Measurements from ENCODE around the gene MYMX. TPM values are rescaled to one million over a fixed set of nuclear protein-coding genes. Genes with fewer than 3 reads are reported as not detected.
"Not testable (repeated sequence)": the region's sequence is repeated elsewhere in the genome, so short reads cannot be mapped to it uniquely, and the experiment has no call there.

MYMX gene
- total and polyA plus RNA-seq, 4 donors = 0.14 TPM; not detected in 3

DNA sequence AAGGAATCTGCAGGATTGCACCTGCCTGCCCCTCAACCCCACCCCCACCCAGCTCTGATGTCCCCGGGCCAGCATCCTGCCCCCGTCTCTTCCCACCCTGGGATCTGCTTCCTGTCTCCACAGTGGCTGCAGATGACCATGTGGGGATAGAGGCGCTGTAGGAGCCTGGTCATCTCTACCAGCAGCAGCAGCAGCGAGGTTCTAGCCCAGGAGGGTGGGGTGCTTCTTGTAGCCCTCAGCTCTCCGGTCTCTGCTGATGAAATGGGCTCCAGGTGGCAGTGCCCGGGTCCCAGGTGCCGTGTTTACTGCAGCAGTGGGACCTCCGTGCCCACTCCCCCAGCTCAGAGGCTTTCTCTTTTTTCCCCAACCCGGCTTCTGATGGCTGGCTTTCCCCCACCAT is 32.9 kb upstream of the MYMX start:
- Histone ChIP-seq H3K4me1 (ENCODE audit: control insufficient read depth in 4 of 4, insufficient read depth in 4 of 4, low read length in 3 of 4) (peaks cover 0 to 6% (median 0%) of the 10 kb centered on the region in 4 donors), H3K9ac (ENCODE audit: low read depth in 1 of 2, low read length in 2 of 2) (no peak overlapping the region), H3K27me3 (ENCODE audit: control insufficient read depth in 4 of 4, insufficient read depth in 4 of 4, low read length in 3 of 4) (no peaks in the 10 kb centered on the region), H3K4me3 (ENCODE audit: low read depth in 1 of 3, low read length in 3 of 3) (no peak overlapping the region), H3K9me3 (ENCODE audit: control insufficient read depth in 4 of 4, low read length in 3 of 4) (no peaks in the 10 kb centered on the region), H3K27ac (ENCODE audit: low read depth in 1 of 2, low read length in 2 of 2) (no peak overlapping the region), H3K36me3 (ENCODE audit: control insufficient read depth in 4 of 4, insufficient read depth in 3 of 4, low read depth in 1 of 4, low read length in 3 of 4) (no peaks in the 10 kb centered on the region)
- WGBS = 81% methylated on average over 9 of the region's 9 CpGs
- DNase-seq (ENCODE audit: low spot score) = no peak
- TF ChIP-seq EGR1 (IDR thresholded peaks at IDR 0.05; ENCODE audit: low read depth in 2 of 2) (no peak), GABPA (IDR thresholded peaks at IDR 0.05 in 1 of 2, conservative IDR thresholded peaks at IDR 0.05 in 1 of 2) (no peak), FOXA2 (IDR thresholded peaks at IDR 0.05) (no peak), TAF1 (conservative IDR thresholded peaks at IDR 0.05) (no peak), CTCF (IDR thresholded peaks at IDR 0.05; ENCODE audit: low read depth, low read length, missing input control) (no peak), SP1 (IDR thresholded peaks at IDR 0.05) (no peak), YY1 (IDR thresholded peaks at IDR 0.05) (no peak), ZBTB33 (IDR thresholded peaks at IDR 0.05) (no peak), HNF4G (IDR thresholded peaks at IDR 0.05) (no peak)
- TF ChIP-seq, protein P1, sequence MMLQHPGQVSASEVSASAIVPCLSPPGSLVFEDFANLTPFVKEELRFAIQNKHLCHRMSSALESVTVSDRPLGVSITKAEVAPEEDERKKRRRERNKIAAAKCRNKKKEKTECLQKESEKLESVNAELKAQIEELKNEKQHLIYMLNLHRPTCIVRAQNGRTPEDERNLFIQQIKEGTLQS (IDR thresholded peaks at IDR 0.05) = no peak

- H3K9ac ChIP-seq (ENCODE audit: low read depth in 1 of 2, low read length in 2 of 2); DNase-seq (ENCODE audit: low spot score); H3K4me1 ChIP-seq (ENCODE audit: control insufficient read depth in 4 of 4, insufficient read depth in 4 of 4, low read length in 3 of 4); H3K27me3 ChIP-seq (ENCODE audit: control insufficient read depth in 4 of 4, insufficient read depth in 4 of 4, low read length in 3 of 4); H3K36me3 ChIP-seq (ENCODE audit: control insufficient read depth in 4 of 4, insufficient read depth in 3 of 4, low read depth in 1 of 4, low read length in 3 of 4); H3K9me3 ChIP-seq (ENCODE audit: control insufficient read depth in 4 of 4, low read length in 3 of 4); H3K4me3 ChIP-seq (ENCODE audit: low read depth in 1 of 3, low read length in 3 of 3); H3K27ac ChIP-seq (ENCODE audit: low read depth in 1 of 2, low read length in 2 of 2): not testable (repeated sequence)
- WGBS = 85% methylated on average over 7 of the region's 7 CpGs
These were observed 31.4 kb upstream of the MYMX start for GRCh38 chr6:44185356-44185755.

- Histone ChIP-seq H3K9me3 (ENCODE audit: control insufficient read depth in 4 of 4, low read length in 3 of 4) (no peaks in the 10 kb centered on the region), H3K27ac (ENCODE audit: low read depth in 1 of 2, low read length in 2 of 2) (no peak overlapping the region), H3K4me1 (ENCODE audit: control insufficient read depth in 4 of 4, insufficient read depth in 4 of 4, low read length in 3 of 4) (no peaks in the 10 kb centered on the region), H3K4me3 (ENCODE audit: low read depth in 1 of 3, low read length in 3 of 3) (no peak overlapping the region), H3K9ac (ENCODE audit: low read depth in 1 of 2, low read length in 2 of 2) (no peak overlapping the region), H3K36me3 (ENCODE audit: control insufficient read depth in 4 of 4, insufficient read depth in 3 of 4, low read depth in 1 of 4, low read length in 3 of 4) (no peaks in the 10 kb centered on the region), H3K27me3 (ENCODE audit: control insufficient read depth in 4 of 4, insufficient read depth in 4 of 4, low read length in 3 of 4) (no peaks in the 10 kb centered on the region)
- TF ChIP-seq, protein P2, sequence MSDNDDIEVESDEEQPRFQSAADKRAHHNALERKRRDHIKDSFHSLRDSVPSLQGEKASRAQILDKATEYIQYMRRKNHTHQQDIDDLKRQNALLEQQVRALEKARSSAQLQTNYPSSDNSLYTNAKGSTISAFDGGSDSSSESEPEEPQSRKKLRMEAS (IDR thresholded peaks at IDR 0.05) = no peak
- TF ChIP-seq JUND (IDR thresholded peaks at IDR 0.05) (no peak), HNF4A (conservative IDR thresholded peaks at IDR 0.05) (no peak), GABPA (IDR thresholded peaks at IDR 0.05 in 1 of 2, conservative IDR thresholded peaks at IDR 0.05 in 1 of 2) (no peak)
- WGBS = 70% methylated on average over 9 of the region's 9 CpGs
- no peak for DNase-seq (ENCODE audit: low spot score)
These were observed 30.6 kb upstream of the MYMX start for GRCh38 chr6:44185953-44186634.

Data from liver (tissue), 9 donors.